Stimulated activated CD4-positive, alpha-beta T cell treated with anti-CD3 and anti-CD28 coated beads, Interleukin-1b, Interleukin-23, amount 100 ng/mL, for 48 hours (primary cell): ENCODE measurements around the gene AIRE.
"Not testable (repeated sequence)": the region's sequence is repeated elsewhere in the genome, so short reads cannot be mapped to it uniquely, and the experiment has no call there.

Source experiments
- DNase-seq: peaks from one replicate; pipeline ENCODE4 v3.0.0-alpha.2; 2020

The AIRE gene

DNA sequence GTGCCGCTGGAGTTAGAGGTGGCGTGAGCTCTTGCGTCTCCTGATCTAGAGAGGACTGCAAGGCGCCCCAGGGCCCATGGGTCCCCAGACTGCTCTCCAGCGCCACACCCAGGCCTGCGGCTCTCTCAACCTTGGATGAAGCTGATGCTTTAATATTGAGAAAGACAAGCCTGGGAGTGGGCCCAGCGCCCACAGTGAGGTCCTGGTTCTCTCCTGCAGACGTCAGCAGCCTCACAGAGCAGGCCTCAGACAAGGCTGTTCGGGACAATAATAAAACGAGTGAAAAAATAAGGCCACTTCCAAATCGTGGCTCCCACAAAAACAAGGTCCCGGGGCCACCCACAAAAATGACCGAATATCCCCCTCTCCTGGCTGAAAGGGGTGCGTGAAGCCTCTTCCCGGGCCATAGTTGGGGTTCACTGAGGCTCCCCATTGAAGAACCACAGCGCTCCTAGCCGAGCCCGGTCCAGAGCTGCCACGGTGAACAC, 18.0 kb upstream of the AIRE start:
- DNase-seq = no peak

DNA sequence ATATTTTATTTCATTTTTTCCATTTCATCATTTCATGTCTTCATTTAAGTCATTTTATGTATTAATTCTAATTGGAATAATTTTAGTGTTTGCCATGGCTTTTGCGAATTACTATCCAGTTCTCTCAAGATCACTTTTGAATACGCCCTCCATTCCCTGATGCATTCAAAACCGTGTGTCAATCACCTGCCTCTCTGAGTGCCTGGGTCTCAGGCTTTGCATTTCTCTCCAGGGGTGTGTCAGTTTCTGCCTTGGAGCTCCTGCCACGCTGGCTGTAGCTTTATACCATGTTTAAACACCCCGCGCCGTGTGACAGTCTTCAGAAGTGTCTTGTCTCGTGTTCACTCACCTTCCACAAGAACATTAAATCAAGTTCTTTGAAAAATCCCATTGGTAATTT, 16.6 kb upstream of the AIRE start:
- DNase-seq = no peak

DNA sequence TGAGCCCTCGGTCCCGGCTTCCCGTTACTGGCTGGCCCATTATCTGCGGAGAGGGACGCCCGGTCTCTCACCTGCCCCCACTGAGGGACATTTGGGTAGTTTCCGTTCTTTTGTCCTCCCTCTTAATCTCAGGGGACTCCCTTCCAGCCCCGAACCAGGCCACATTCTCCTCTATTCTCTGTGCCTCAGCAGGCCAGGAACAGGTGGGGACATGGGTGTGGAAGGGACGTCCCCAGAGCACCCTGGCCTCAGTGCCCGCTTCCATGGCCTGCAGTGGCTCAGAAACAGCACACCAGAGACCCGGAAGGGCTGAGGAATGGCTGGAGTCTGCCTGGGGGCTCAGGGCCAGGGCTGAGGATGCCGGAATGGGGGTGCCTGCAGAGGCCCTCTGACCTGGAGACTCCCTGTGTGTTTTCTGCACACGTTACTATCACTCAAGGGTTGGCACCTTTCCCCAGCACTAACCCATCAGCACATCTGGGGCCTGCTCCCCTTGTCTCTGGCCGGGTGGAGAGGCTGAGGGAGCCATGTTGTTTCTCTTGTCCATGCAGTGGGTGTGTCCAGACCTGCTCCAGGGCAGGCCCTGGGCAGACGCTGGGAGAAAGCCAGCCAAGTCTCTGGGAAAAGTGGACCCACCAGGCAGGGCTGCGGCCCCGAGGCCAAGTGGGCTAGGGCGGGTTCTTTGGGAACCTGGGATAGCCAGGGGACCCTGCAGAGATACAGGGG, 14.0 kb upstream of the AIRE start:
- no peak for DNase-seq

DNA sequence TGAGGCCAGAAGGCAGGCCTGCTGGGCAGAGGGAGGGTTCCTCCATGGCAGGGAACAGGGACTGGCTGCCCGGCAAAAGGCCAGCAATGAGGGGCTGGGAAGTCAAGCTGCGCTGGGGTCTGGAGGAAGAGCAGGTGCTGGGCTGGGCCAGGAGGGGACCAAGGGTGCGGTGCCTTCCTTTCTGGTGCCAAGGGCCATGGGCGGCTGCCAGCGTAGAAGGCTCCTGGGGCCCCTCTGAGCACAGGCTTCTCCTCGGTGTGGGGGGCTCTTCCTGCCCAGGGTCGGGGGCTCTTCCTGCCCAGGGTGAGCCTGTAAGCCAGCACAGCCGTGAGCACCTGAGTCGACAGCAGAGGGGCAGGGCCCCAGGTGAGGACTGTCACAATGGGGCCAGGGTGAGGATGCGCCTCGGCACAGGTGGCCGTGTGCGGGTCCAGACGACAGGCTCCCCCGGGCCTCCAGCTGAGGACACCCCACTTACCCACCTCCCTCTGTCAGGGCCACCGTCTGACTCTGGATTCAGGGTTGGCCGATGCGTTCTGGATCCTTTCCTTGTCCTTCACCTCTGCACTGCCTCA, 13.3 kb upstream of the AIRE start:
- DNase-seq = no peak

DNA sequence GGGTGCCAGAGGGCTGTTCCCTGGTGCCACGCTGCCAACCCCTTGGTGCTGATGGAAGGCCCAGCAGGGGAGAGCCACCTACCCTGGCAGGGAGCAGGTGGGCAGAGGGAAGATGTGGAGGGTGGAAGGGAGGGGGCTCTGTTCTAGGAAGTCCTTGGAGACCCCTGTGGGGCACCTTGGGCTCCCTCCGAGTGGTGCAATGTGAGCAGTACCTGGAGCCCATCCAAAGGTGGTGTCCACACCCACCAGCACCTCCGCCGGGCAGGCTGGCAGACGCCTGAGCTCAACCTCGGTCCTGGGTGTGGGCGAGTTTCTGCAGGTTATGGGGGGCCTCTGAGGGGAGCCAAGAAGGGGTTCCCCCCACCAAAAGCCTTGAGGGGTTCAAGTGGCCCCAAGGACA, 12.6 kb upstream of the AIRE start:
- no peak for DNase-seq

DNA sequence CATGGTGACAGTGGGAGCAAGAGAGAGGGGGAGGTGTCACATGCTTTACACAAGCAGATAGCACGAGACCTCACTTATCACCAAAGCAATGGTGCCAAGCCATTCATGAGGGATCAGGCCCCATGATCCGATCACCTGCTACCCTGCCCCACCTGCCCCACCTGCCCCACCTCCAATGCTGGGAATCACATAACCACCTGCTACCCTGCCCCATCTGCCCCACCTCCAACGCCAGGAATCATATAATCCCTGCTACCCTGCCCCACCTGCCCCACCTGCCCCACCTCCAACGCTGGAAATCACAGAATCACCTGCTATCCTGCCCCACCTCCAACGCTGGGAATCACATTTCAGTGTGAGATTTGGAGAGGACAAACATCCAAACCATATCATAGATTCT, 10.6 kb upstream of the AIRE start:
- no peak for DNase-seq

DNA sequence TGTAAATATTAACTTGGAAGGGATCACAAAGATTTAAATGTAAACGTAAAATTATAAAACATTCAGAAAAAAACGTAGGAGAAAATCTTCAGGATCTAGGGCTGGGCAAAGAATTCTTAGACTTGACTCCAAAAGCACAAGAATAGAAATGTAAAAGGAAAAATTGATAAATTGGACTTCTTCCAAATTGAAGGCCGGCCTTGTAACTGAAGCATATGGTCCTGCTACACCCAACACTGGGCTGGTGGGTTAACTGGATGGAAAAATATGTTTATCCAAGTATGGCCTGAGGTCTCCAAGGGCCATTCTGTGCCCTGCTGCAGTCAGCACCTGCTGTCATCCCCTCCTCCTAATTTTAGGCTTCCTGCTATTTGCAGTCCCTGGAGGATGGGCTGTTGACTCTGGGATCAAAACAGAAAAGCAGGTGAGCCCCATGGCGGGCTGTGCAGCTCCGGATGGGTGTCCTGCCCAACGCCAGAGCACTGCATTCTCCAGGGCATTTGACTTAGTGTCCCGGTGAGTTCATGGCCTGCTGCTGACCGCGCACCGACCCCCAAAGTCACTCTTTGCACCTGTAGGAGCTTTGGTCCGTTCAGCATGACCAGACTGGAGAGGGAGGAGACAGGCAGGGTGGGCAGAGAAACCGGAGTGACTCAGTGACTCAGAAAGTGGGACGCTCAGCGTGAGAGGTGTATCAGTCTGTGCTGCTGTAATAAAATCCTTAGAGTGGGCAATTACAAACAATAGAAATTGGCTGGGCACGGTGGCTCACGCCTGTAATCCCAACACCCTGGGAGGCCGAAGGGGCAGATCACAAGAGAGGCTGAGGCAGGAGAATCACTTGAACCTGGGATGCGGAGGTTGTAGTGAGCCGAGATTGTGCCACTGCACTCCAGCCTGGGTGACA, 6.1 kb upstream of the AIRE start:
- DNase-seq = no peak

DNA sequence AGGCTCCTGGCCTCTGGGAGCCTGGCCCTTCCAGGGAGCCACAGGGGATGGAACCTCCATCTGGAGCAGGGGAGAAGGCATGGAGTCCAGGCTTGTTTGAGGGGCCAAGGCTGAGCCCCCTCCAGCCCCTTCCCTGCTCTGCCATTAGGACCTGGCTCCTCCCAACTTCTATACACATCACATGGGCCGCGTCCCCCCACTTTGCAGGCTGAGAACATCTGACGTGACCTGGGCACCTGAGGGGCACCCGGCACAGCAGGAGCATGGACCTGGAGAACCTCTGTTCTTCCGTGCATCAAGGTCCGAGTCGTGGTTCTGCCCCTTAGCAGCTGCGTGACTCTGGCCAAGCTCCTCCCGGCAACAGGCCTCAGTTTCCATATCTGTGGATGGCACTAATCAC, 3.9 kb upstream of the AIRE start:
- no peak for DNase-seq

DNA sequence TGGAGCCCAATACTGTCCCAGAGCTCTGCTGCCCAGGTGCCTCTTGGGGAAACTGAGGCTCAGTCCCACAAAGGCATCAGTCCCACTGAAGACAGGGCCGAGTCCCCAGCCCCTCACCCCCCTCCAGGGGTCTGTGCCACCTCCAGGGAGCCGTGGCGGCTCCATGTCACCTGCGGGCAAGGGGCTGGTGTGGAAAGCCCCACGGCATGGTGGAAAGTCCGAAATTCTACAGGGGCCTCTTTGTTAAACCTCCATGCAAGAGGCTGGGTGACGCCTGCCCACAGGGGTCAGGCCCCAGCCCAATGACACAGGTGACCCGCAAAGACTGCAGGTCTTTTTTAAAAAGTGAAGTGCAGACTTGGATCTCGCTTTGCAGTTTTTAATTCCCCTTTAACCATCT, 3.3 kb upstream of the AIRE start:
- no peak for DNase-seq

DNA sequence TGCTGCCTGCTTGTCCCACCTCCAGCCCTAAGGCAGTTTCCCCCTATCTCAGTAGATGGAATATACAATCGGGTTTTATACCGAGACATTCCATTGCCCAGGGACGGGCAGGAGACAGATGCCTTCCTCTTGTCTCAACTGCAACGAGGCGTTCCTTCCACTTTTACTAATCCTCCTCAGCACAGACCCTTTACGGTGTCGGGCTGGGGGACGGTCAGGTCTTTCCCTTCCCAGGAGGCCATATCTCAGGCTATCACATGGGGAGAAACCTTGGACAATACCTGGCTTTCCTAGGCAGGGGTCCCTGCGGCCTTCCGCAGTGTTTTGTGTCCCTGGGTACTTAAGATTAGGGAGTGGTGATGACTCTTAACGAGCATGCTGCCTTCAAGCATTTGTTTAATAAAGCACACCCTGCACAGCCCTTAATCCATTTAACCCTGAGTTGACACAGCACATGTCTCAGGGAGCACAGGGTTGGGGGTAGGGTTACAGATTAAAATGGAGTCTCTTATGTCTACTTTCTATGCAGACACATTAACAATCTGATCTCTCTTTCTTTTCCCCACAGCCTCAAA, 2.4 kb upstream of the AIRE start:
- DNase-seq = not testable (repeated sequence)

DNA sequence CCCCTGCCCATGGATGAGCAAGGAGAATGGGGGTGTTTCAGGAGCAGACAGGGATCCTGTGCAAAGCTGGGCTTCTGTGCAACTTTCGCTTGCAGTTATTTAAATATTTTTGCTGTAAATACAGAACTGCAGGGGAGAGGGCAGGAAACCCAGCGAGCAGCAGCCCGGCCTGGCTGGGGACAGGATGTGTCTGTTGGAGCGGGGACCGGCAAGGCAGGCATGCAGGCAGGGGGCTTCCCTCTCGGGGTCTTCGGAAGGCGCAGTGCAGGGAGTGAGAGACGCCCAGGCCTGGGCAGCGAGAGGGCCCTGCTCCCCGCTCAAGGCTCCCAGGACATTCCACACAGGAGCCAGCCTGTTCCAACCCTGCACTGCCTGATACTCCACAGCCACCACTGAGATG, 1.7 kb upstream of the AIRE start:
- no peak for DNase-seq

DNA sequence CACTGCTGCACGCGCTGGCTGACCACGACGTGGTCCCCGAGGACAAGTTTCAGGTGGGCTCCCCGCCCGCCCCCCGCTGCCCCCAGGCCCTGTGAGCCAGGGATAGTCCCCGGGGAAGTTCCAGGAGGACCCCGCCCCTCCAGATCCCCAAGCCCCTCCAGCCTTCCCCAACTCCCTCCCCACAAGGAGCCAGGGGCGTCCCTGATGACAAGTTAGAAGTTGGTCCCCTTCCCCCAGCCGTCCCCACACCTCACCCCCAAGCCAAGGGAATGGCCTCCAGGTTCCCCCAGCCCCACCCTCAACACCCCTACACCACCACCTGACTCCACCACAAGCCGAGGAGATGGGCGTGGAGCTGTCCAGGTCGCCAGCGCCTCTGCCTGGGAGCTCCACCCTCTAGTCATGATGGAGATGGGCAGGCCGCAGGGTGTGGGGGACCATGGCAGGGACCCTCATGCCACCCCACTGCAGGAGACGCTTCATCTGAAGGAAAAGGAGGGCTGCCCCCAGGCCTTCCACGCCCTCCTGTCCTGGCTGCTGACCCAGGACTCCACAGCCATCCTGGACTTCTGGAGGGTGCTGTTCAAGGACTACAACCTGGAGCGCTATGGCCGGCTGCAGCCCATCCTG, 525 bp downstream of the AIRE start:
- no peak for DNase-seq

DNA sequence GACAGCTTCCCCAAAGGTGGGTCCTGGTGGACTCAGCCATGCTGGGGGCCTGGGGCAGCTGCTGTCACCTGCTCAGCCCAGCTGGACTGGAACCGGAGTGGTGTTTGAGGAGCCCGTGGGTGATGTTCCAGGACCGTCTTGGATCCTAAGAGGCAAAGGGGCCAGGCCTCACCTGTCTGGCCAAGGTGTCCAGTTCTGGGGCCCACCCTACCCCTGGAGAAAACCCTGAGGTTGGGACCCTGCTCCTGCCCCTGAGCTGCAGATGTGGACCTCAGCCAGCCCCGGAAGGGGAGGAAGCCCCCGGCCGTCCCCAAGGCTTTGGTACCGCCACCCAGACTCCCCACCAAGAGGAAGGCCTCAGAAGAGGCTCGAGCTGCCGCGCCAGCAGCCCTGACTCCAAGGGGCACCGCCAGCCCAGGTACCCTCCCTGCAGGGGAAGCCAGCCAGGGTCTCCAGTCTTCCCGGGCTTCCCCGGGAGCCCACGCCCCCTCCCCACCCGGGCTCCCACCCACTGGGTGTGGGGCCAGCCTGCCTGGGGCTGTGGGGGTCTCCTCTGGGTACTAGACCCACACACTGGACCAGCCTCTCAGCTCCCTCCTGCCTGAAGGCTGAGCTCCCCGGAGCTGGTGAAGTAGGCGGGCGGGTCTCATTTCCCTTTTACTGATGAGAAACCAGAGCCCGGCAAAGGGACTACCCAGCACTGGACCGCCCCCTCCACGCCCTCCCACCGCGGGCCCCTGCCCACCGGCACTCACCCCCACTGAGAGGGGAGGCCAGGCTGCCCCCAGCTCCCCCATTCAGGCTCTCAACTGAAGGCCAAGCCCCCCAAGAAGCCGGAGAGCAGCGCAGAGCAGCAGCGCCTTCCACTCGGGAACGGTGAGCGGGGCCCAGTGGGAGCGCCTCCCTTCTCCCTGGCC, 1.3 kb downstream of the AIRE start:
- no peak for DNase-seq

DNA sequence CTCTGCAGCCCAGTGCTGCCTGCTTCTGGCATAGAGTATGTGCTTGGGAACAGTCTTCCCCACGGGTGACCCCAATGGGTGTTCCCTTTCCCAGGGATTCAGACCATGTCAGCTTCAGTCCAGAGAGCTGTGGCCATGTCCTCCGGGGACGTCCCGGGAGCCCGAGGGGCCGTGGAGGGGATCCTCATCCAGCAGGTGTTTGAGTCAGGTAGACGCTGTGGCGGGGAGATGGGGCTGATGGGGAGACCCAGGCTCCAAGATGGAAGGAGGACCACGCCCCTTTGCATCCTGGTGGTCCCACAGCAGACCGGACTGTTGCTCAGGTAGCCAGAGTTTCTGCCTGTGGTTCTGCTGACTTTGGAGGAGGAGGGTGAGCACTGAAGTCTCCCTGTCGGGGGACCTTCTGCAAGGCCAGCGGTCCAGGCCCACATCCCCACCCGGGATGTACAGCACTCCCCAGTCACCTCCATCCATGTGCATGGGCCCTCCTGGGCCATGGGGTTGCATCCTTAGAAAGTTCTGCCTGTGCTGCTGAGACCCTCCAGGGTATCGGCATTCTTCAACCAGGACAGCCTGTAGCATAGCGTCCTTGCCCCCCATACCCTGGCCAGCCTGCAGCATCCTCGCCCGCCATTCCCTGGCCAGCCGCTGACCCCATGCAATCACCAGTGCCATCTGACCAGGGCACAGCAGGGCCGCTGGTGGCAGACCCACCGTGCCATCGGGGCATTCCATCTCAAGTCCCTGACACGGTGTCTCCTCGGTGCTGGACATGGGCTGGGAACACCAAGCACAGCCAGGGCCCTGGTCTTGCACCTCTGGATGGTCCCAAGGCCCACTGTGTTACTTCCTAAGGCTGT, 2.8 kb downstream of the AIRE start:
- DNase-seq = no peak

DNA sequence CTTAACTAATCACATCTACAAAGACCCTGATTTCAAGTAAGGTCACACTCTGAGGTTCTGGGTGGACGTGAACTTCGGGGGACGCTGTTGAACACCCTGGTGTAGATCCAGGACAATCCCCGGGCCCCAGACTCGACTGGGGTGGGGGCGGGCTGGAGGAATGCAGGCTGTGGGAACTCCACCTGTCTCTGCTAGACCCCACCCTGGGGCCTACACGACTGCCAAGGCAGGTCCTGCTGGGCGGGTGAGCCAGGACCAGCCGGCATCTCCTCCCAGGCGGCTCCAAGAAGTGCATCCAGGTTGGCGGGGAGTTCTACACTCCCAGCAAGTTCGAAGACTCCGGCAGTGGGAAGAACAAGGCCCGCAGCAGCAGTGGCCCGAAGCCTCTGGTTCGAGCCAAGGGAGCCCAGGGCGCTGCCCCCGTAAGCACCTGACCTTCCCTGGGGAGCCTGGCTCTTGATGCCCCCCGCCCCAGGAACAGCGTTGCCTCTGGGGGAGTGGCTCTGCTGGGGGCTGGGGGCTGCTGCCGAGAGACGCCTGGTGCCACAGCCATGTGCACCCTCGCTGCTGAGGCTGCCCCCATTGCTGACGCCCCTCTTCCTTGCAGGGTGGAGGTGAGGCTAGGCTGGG, 3.8 kb downstream of the AIRE start:
- DNase-seq = no peak

DNA sequence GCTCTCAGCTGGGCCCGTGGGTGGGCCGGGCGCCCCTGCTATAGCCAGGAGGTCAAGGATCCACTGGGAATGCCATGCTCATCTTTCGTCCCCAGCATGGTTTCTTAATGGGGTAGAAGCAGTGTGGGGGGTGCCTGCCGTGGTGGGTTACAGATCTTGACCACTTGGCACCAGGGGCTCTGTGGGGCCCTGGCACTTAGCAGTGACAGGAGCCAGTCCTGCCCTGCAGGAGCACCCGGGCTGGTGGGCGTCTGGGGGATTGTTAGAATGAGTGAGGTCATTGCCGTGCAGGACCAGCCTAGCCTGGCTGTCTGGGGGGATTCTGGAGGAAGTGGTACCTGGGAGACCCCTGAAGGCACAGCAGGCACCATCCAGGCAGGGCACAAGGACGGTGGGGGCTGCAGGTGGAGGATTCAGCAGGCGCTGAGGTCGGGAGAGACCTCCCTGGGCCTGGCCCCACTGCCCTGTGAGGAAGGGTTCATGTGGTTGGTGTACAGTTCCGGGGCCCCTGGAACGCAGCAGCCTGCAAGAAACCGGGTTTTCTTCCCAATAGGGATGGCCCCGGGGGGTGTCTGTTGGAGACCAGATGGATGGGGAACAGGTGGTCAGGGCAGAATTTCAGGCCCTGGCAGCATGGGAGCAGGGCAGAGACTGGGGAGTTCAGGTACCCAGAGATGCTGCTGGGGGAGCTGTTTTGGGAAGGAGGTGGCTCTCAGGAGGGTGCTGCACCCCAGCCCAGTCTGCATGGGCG, 4.8 kb downstream of the AIRE start:
- DNase-seq = no peak

DNA sequence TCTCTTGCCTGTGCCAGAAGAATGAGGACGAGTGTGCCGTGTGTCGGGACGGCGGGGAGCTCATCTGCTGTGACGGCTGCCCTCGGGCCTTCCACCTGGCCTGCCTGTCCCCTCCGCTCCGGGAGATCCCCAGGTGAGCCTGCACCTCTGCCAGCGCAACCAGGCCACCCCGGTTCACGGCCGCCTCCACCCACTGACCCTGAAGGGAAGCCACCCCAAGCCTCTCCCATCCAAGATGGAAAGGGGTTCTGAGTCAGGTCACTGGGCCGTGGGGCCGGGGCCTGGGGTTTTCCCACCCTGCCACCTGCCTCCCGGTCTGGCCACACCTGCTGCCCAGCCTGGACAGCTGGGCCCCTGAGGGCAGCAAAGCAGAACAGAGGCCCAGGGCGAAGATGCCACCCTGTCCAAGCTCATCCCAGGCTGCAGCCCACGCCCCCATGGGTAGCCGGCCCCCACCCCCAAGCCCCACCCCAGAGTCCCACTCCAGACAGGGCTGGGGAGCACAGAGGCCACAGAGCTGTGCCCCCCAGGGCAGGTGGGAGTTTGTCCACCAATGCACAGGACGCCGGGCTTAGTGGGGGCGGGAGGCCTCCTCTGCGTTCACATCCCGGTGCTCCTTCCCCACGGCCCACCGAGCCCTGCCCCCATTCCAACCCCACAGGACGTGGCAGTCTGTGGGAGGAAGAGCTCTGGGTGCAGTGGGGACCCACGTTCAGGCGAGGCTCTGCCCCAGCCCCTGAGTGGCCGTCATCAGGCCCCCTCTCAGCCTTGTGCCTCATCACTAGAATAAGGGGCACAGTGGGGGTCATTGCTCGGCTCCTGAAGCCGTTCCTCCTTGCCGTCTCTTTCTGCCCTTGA, 5.6 kb downstream of the AIRE start:
- DNase-seq = no peak

DNA sequence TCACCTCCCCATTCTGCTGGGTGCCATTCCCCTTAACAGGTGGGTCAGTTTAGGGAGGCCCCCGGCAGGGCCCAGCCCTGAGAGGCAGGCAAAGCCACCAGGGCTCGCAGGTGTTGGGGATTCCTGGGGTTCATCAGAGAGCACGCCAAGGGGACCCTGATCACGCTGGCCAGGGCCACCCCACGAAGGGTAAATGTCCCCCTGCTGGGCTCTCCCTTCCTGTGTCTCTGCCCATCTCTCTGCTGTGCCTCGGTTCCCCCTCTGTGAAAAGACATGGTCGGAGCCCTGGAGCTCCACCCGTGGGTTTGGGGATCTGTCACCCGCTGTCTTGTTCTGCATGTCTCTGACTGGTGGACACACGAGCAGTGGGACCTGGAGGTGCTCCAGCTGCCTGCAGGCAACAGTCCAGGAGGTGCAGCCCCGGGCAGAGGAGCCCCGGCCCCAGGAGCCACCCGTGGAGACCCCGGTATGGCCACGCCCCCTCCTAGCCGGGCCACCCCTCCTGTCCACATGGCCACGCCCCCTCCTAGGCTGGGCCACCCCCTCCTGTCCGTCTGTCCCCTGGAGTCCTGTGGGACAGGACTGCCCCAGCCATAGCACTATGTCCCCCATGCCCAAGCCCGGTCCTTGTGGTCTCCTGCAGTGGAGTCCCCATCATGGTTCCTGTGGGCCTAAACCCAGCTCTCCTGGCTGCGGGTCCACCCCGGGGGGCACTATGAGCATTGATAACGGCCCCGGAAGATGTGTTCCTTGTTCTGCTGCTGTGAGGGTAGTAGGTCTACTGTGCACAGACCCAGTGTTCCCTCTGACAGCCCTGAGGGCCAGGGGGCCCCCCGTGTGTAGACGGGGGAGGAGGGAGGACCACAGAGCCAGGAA, 6.5 kb downstream of the AIRE start:
- DNase-seq = no peak
